Renal cortex interstitium (tissue), 11 donors: Measurements from ENCODE around the gene AUTS2. TPM values are rescaled to one million over a fixed set of nuclear protein-coding genes. Genes with fewer than 3 reads are reported as not detected.

Experiments used
- DNase-seq, 11 donors: peaks; one replicate each; pipeline ENCODE4 v3.0.0-alpha.2; 2013; ENCODE audit warnings: low read depth in 9 of 11, low spot score in 4 of 11; ENCODE audit errors: extremely low read depth in 1 of 11
- polyA plus RNA-seq, 3 donors: library from polyadenylated mRNA; unstranded; fragments of 120-200 nt; gene quantifications; one replicate each; pipeline ENCODE4 v1.2.1, GENCODE V29; 2013; ENCODE audit not compliant: insufficient read length in 3 of 3

AUTS2 gene
- polyA plus RNA-seq, 3 donors = 78.0 to 102 (median 90.7) TPM

- no peak for DNase-seq
These were observed 902.0 kb downstream of the AUTS2 start for GRCh38 chr7:70500261-70500660.

DNA sequence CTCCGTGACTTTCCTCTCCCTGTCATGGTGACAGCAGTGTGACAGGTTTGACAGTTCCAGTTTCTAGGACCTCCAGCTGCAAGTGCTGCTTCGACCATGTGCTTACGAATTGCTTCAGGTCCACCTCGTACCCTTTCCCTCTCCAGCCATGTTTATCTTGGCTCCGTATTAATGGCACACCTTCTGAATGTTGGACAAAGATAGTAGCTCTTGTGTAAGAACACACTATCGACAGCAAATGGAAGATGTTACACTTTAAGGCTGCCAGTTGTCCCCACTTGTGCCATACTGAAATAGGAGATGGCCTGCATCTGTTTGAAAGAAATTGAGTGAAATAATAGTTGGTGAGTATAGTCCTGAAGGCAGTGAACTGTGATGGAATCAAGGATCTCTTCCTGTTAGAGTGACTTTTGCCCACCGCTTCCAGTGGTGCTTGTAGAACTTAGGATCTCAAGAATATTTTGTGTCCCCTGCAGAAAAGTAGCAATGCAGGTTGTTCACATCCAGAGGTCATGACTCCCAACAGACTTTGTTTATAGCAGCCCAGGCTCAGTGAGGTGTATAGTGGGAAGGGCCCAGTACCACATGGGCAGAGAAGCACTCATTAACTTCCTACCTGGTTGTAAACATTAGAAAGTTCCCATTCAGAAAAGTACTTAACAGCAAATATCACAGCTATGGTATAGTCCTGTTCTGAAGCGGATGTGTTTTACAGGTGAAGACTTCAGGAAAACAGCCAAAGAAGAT lies 904.0 kb downstream of the AUTS2 start:
- no peak for DNase-seq

DNA sequence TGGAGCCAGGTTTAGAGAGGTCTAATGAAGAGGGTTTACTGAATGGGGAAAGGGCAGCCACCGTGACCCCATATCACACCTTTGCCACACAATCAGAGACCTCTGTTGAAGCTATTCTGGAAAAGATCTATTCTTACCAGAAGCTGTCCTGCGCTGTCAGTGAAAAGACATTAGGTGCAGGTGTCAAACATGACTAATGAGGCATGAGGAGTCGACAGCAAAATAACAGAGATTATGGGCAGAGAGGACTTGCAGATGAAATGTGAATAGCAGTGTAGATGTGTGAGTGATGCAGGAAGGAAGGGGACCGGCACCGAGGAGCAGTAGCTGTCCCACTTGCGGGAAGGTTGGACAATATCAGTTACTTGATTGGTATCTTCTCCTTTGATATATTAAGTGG lies 906.0 kb downstream of the AUTS2 start:
- no peak for DNase-seq

GRCh38 chr7:70505468-70505867 lies 907.2 kb downstream of the AUTS2 start:
- DNase-seq = no peak

GRCh38 chr7:70505886-70506285 lies 907.6 kb downstream of the AUTS2 start:
- DNase-seq = no peak

- DNase-seq = peak in 1 of 11 donors; percentile 52
These were observed 908.2 kb downstream of the AUTS2 start for GRCh38 chr7:70506434-70506833.

DNA sequence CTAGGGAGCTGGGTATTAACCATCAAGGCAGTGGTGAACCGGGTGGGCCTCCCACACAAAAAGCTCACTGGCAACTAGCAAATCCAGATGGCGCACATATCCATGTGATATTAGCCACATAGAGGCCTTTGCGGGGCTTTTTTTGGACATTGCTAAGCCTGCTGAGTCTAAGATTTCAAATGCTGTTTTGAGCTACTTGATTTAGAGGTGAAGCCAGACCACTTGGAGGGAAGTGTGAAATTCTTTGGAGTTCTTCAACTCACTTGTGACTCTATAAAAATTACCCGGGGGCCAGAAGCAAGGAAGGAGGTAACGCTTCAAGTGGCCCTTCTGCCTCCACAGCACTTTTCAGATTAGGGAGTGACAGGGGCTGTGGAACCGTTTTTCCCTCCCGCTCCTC lies 913.9 kb downstream of the AUTS2 start:
- DNase-seq = no peak

GRCh38 chr7:70512761-70513160 lies 914.5 kb downstream of the AUTS2 start:
- DNase-seq = no peak

- no peak for DNase-seq
These were observed 922.3 kb downstream of the AUTS2 start for GRCh38 chr7:70520611-70521010.

DNA sequence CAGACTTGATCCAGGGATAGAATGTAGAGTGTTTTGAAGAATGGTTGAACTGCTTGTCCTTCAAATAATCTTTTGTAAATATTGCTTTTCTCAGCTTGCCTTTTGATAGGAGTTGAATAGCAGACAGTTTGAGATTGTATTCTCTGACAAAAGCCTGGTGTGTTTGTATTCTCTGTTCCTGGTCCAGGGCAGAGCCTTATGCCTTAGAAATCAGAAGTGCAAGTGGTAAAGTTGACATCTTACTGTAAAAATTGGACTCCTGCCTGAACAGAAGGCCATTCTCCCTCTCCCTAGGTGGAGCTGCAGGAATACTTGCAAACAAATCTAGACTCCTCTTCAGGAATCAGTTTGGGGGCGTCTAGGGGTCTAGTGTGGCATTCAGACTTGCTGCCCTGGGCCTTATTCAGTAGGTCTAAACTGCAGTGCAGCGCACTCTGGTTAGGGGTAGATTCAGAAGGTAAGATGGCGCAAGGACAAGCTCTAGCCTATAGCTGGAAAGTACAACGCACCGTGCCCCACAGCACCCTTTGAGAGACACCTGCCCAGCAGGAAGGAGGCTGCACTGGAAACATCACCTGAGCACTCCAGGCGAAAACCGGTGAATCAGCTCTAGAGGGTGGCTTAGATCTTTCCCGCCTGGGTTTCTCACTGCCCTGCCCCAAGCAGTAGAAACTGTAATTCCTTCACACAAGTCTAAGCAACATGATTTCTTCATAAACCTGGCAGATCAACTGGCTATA lies 925.1 kb downstream of the AUTS2 start:
- no peak for DNase-seq

DNA sequence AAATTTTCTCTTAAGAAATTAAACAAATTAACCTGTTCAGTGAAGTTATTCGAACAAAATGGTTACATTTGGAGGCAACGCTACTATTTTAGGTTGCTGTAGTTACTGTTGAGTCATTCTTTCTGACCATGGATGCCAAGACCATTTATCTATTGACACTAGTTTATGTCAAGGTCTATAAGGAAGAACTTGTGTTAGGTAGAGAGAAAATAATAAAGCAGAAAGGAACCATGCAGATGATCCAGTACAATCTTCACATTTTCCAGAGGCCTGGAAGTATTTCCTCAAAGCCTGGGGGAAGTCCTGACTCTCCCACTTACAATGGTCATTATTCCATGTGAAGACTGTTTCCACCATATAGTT lies 925.7 kb downstream of the AUTS2 start:
- no peak for DNase-seq

GRCh38 chr7:70525991-70526390 lies 927.7 kb downstream of the AUTS2 start:
- DNase-seq = no peak

GRCh38 chr7:70527520-70528115 lies 929.3 kb downstream of the AUTS2 start:
- peak in 2 of 11 donors; percentile 27 to 39 for DNase-seq

- no peak for DNase-seq
These were observed 931.2 kb downstream of the AUTS2 start for GRCh38 chr7:70529436-70529835.

GRCh38 chr7:70529914-70530585 lies 931.8 kb downstream of the AUTS2 start:
- no peak for DNase-seq

DNA sequence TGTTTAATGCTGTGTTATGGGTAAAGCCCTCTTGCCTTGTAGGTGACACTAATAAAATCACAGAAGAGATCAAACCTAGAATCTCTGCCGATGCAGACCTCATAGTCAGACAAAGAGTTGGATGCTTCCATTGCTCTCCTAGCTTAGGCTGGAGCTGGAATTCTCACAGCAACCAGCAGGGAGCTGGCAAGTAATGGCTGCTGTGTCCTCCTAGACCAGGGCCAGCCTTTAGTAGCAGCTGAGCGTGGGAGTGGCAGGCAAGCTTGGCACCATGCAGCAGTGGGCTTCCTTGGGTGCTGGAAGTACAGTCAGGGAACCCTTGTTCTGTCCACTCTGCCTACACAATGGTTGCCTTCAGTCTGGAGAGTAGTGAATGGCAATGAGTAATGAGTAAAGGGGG lies 935.3 kb downstream of the AUTS2 start:
- no peak for DNase-seq

- DNase-seq = no peak
These were observed 940.9 kb downstream of the AUTS2 start for GRCh38 chr7:70539205-70539604.

GRCh38 chr7:70539617-70540016 lies 941.3 kb downstream of the AUTS2 start:
- no peak for DNase-seq

GRCh38 chr7:70540641-70541040 lies 942.4 kb downstream of the AUTS2 start:
- DNase-seq = no peak
